ENCODE measurements around the gene SPDYC.

The SPDYC gene

DNA sequence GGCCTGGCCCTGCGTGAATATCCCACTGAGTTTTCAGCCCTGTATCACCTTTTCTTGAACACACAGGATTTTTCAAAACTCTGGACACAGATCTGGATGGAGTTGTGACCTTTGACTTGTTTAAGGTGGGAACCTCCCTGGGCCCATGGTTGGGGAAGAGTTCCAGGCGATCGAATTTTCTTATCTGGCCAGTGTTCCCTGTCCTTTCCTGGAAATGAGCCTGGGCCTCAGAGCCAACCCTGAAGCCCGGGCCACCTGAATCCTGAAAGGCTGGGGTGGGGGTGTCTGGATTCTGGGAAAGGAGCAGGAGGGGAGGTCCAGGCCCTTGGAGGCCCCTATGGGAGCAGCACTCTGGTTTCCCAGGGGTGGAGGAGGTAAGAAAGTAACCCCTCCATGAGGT lies 40.7 kb downstream of the SPDYC start:
- no peak overlapping the region for H3K4me2 ChIP-seq

DNA sequence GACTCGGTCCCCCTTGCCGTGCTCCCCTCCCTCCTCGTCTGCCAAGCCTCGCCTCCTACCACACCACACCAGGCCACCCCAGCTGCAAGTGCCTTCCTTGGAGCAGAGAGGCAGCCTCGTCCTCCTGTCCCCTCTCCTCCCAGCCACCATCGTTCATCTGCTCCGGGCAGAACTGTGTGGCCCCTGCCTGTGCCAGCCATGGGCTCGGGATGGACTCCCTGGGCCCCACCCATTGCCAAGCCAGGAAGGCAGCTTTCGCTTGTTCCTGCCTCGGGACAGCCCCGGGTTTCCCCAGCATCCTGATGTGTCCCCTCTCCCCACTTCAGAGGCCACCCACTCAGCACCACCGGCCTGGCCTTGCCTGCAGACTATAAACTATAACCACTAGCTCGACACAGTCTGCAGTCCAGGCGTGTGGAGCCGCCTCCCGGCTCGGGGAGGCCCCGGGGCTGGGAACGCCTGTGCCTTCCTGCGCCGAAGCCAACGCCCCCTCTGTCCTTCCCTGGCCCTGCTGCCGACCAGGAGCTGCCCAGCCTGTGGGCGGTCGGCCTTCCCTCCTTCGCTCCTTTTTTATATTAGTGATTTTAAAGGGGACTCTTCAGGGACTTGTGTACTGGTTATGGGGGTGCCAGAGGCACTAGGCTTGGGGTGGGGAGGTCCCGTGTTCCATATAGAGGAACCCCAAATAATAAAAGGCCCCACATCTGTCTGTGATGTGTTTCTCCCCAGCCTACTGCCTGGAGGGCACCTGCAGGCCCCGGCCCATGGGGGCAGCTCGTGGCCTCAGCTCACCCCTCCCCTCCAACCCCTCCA lies 41.5 kb downstream of the SPDYC start:
- no peaks in the 10 kb centered on the region for H3K79me2 ChIP-seq (ENCODE audit: insufficient read depth, low read depth)
- H4K20me1 ChIP-seq (ENCODE audit: insufficient read depth), result no peaks in the 10 kb centered on the region
- no peaks in the 10 kb centered on the region for H3K36me3 ChIP-seq (ENCODE audit: insufficient read depth)
- H3K27me3 ChIP-seq (ENCODE audit: insufficient read depth, low read depth), result no peaks in the 10 kb centered on the region
- no peak overlapping the region for H3K27ac ChIP-seq
- no peak overlapping the region for H3K9ac ChIP-seq
- H3K4me1 ChIP-seq (ENCODE audit: low read depth, poor library complexity, severe bottlenecking), result no peaks in the 10 kb centered on the region
- no peak overlapping the region for H2AFZ ChIP-seq (ENCODE audit: low read depth)
- no peak overlapping the region for H3K4me2 ChIP-seq
- TF ChIP-seq, protein P1, sequence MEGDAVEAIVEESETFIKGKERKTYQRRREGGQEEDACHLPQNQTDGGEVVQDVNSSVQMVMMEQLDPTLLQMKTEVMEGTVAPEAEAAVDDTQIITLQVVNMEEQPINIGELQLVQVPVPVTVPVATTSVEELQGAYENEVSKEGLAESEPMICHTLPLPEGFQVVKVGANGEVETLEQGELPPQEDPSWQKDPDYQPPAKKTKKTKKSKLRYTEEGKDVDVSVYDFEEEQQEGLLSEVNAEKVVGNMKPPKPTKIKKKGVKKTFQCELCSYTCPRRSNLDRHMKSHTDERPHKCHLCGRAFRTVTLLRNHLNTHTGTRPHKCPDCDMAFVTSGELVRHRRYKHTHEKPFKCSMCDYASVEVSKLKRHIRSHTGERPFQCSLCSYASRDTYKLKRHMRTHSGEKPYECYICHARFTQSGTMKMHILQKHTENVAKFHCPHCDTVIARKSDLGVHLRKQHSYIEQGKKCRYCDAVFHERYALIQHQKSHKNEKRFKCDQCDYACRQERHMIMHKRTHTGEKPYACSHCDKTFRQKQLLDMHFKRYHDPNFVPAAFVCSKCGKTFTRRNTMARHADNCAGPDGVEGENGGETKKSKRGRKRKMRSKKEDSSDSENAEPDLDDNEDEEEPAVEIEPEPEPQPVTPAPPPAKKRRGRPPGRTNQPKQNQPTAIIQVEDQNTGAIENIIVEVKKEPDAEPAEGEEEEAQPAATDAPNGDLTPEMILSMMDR (conservative IDR thresholded peaks at IDR 0.05; ENCODE audit: low read depth, low read length), result no peak
- H3K4me3 ChIP-seq (IDR thresholded peaks at IDR 0.05; ENCODE audit: insufficient read depth, low read depth, low read length), result no peak overlapping the region

More for the DNA sequence above, 40.7 kb downstream of the SPDYC start:
- Histone ChIP-seq H3K4me1 (ENCODE audit: low read depth, poor library complexity, severe bottlenecking) (no peaks in the 10 kb centered on the region), H3K4me3 (IDR thresholded peaks at IDR 0.05; ENCODE audit: insufficient read depth, low read depth, low read length) (no peak overlapping the region), H3K9ac (no peak overlapping the region), H3K27me3 (ENCODE audit: insufficient read depth, low read depth) (no peaks in the 10 kb centered on the region), H2AFZ (ENCODE audit: low read depth) (no peak overlapping the region), H4K20me1 (ENCODE audit: insufficient read depth) (no peaks in the 10 kb centered on the region), H3K79me2 (ENCODE audit: insufficient read depth, low read depth) (no peaks in the 10 kb centered on the region), H3K27ac (no peak overlapping the region), H3K36me3 (ENCODE audit: insufficient read depth) (no peaks in the 10 kb centered on the region)
- TF ChIP-seq, protein P1 (conservative IDR thresholded peaks at IDR 0.05; ENCODE audit: low read depth, low read length), result no peak

DNA sequence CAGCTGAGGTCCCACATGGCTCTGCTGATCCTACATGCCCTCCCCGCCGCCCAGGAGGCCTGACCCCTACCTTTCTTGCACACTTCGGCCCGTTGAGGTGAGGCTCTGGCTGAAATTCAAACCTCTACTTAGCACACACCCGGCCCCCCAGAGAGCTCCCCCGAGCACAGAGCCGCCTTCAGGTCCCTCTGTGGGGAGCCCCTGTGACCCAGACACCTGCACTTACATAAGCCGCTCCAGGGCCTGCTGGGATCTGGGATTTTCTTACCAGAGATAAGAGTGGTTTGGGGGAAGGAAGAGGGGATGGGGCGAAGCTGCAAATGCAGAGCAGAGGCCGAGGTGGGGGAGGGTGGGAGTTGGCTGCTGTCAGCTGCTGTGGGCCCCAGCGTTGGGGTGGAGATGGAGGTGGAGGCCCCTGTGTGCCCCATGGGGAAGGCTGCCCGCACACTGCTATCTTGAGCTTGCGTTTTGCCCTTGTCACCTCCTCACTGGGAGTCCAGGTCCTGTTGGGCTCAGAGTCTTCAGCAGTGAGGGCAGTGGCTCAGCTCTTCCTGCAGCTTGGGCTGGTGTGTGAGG lies 42.3 kb downstream of the SPDYC start:
- Histone ChIP-seq H3K4me1 (ENCODE audit: low read depth, poor library complexity, severe bottlenecking) (no peaks in the 10 kb centered on the region), H3K36me3 (ENCODE audit: insufficient read depth) (no peaks in the 10 kb centered on the region)

DNA sequence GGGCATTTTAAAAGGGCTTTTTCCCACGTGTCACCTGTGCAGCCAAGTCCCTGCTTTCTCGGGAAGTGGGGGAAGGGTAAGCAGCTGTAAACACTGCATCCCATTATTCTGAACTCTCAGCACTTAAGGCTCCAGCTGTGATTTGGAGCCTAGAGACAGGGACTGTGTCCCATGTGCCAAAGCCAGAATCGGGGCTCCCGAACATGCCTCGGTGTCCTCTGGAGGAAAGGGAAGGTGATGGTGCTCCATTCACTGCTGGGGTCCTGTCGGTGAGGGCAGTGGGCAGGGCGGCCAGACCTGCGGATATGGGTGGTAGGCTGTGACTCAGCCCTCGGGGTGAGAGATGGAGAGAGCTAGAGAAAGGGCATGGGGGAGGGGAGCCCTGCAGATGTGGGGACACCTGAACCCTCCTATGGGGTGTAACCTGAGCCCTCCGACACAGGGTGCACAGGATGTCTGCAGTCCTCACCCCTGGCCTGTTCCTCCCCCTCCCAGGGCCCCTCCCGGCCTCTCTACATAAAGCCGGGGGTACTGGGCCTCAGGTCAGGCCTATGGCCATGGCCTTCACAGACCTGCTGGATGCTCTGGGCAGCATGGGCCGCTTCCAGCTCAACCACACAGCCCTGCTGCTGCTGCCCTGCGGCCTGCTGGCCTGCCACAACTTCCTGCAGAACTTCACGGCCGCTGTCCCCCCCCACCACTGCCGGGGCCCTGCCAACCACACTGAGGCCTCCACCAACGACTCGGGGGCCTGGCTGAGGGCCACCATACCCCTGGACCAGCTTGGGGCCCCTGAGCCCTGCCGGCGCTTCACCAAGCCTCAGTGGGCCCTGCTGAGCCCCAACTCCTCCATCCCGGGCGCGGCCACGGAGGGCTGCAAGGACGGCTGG lies 43.5 kb downstream of the SPDYC start:
- Histone ChIP-seq H3K4me3 (IDR thresholded peaks at IDR 0.05; ENCODE audit: insufficient read depth, low read depth, low read length) (no peak overlapping the region), H3K4me2 (no peak overlapping the region), H2AFZ (ENCODE audit: low read depth) (no peak overlapping the region), H3K79me2 (ENCODE audit: insufficient read depth, low read depth) (no peaks in the 10 kb centered on the region), H3K36me3 (ENCODE audit: insufficient read depth) (no peaks in the 10 kb centered on the region), H3K27me3 (ENCODE audit: insufficient read depth, low read depth) (no peaks in the 10 kb centered on the region), H4K20me1 (ENCODE audit: insufficient read depth) (no peaks in the 10 kb centered on the region), H3K4me1 (ENCODE audit: low read depth, poor library complexity, severe bottlenecking) (no peaks in the 10 kb centered on the region), H3K27ac (no peak overlapping the region), H3K9ac (no peak overlapping the region)
- TF ChIP-seq, protein P1 (conservative IDR thresholded peaks at IDR 0.05; ENCODE audit: low read depth, low read length), result no peak

More for the DNA sequence above, 42.3 kb downstream of the SPDYC start:
- H3K9ac ChIP-seq, result no peak overlapping the region
- TF ChIP-seq, protein P1 (conservative IDR thresholded peaks at IDR 0.05; ENCODE audit: low read depth, low read length), result no peak
- H3K4me3 ChIP-seq (IDR thresholded peaks at IDR 0.05; ENCODE audit: insufficient read depth, low read depth, low read length), result no peak overlapping the region
- no peaks in the 10 kb centered on the region for H3K79me2 ChIP-seq (ENCODE audit: insufficient read depth, low read depth)
- no peak overlapping the region for H3K27ac ChIP-seq
- H2AFZ ChIP-seq (ENCODE audit: low read depth), result no peak overlapping the region
- H3K27me3 ChIP-seq (ENCODE audit: insufficient read depth, low read depth), result no peaks in the 10 kb centered on the region
- no peak overlapping the region for H3K4me2 ChIP-seq
- no peaks in the 10 kb centered on the region for H4K20me1 ChIP-seq (ENCODE audit: insufficient read depth)
